RWPE1 (cell line): ENCODE measurements around the gene TGIF1.

ENCODE experiments used
- CTCF ChIA-PET: fragments of 350-600 bp; sonication (Branson Sonifier 250); formaldehyde crosslinking; extraction: SDS; loops from one replicate; lab custom pipeline; 2021; lab: Yijun Ruan, JAX
- POLR2A ChIA-PET: fragments of 400-600 bp; formaldehyde crosslinking; extraction: SDS; loops from one replicate; lab custom pipeline; 2020; ENCODE audit warnings: antibody characterized with exemption; ENCODE audit not compliant: low non-redundant PET; lab: Yijun Ruan, JAX
- DNase-seq: peaks from one replicate; pipeline ENCODE4 v3.0.0; 2012; ENCODE audit warnings: low spot score
- H3K27ac ChIP-seq: fragments of 450-650 bp; 2 replicates; pipeline ENCODE4 v1.5.1; 2017
- CTCF ChIP-seq: fragments of 450-650 bp; conservative IDR thresholded peaks from 2 replicates; pipeline ENCODE4 v1.5.1; 2017; ENCODE audit warnings: low read depth, mild to moderate bottlenecking

TGIF1 gene

GRCh38 chr18:3472681-3473544 is 22.9 kb downstream of the TGIF1 start:
- ChIA-PET CTCF (no interaction called here), POLR2A (no interaction called here)
- DNase-seq, result no peak
- TF ChIP-seq CTCF, result no peak
- no peak overlapping the region for H3K27ac ChIP-seq

- TF ChIP-seq CTCF, result no peak
- peak overlapping the region; percentile 52 for H3K27ac ChIP-seq
- CTCF ChIA-PET, result interaction anchor here (0.7 kb wide), 1 partner anchor 187 kb away, joined by 5 read pairs; no protein-coding TSS in a partner anchor
- no peak for DNase-seq
- POLR2A ChIA-PET, result no interaction called here
These were observed 28.4 kb downstream of the TGIF1 start for GRCh38 chr18:3478262-3478978.

- H3K27ac ChIP-seq, result no peak overlapping the region
- POLR2A ChIA-PET, result no interaction called here
- no peak for TF ChIP-seq CTCF
- CTCF ChIA-PET, result interaction anchor here (0.6 kb wide), 1 partner anchor 11 kb away, joined by 3 read pairs; no protein-coding TSS in a partner anchor
- DNase-seq, result no peak
These were observed 30.1 kb downstream of the TGIF1 start for GRCh38 chr18:3479978-3480509.

- CTCF ChIA-PET, result interaction anchor here (0.6 to 1.0 kb wide), 3 partner anchors 11 to 14 kb away, joined by 3 read pairs; no protein-coding TSS in a partner anchor
- no peak for DNase-seq
- no peak for TF ChIP-seq CTCF
- no peak overlapping the region for H3K27ac ChIP-seq
- POLR2A ChIA-PET, result no interaction called here
These were observed 31.0 kb downstream of the TGIF1 start for GRCh38 chr18:3480827-3481573.

- no peak; the same call in 1 of the 2 replicates for TF ChIP-seq CTCF
- POLR2A ChIA-PET, result no interaction called here
- H3K27ac ChIP-seq, result no peak overlapping the region
- CTCF ChIA-PET, result interaction anchor here (0.6 to 1.0 kb wide), 5 partner anchors 10 to 89 kb away, joined by 3 to 7 read pairs (median 3); no protein-coding TSS in a partner anchor
- DNase-seq, result peak; percentile 37
These were observed 31.8 kb downstream of the TGIF1 start for GRCh38 chr18:3481696-3482210.
